Fibroblast of skin of left quadriceps (primary cell): ENCODE results near the gene FOS.
A peak's percentile ranks its signal among the peaks of the same experiment; 100 is the strongest.
"Not testable (repeated sequence)": the region's sequence is repeated elsewhere in the genome, so short reads cannot be mapped to it uniquely, and the experiment has no call there.

Experiments
- DNase-seq, 2 experiments: peaks; one replicate each; pipeline ENCODE4 v3.0.0-alpha.2; 2013; ENCODE audit warnings: low read depth in 2 of 2

FOS gene

GRCh38 chr14:75277008-75277814 lies 1.4 kb upstream of the FOS start:
- no peak for DNase-seq

DNA sequence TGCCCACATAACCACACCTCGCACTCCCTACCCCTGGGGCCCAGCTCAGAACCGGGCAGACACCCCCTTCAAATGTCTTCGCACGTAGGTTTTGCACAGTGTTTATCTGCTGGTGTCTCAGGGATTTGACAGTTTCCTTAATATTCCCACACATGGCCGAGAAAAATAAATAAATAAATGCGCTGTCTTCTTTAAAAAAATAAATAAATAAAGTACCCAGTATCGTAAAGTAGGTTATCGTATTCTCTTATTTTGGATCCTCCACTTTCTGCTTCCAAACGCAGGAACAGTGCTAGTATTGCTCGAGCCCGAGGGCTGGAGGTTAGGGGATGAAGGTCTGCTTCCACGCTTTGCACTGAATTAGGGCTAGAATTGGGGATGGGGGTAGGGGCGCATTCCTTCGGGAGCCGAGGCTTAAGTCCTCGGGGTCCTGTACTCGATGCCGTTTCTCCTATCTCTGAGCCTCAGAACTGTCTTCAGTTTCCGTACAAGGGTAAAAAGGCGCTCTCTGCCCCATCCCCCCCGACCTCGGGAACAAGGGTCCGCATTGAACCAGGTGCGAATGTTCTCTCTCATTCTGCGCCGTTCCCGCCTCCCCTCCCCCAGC lies 710 bp upstream of the FOS start:
- DNase-seq = no peak

DNA sequence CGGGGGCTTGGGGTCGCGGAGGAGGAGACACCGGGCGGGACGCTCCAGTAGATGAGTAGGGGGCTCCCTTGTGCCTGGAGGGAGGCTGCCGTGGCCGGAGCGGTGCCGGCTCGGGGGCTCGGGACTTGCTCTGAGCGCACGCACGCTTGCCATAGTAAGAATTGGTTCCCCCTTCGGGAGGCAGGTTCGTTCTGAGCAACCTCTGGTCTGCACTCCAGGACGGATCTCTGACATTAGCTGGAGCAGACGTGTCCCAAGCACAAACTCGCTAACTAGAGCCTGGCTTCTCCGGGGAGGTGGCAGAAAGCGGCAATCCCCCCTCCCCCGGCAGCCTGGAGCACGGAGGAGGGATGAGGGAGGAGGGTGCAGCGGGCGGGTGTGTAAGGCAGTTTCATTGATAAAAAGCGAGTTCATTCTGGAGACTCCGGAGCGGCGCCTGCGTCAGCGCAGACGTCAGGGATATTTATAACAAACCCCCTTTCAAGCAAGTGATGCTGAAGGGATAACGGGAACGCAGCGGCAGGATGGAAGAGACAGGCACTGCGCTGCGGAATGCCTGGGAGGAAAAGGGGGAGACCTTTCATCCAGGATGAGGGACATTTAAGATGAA lies 630 bp downstream of the FOS start:
- no peak for DNase-seq

GRCh38 chr14:75279763-75280290 lies 1.2 kb downstream of the FOS start:
- DNase-seq = no peak

DNA sequence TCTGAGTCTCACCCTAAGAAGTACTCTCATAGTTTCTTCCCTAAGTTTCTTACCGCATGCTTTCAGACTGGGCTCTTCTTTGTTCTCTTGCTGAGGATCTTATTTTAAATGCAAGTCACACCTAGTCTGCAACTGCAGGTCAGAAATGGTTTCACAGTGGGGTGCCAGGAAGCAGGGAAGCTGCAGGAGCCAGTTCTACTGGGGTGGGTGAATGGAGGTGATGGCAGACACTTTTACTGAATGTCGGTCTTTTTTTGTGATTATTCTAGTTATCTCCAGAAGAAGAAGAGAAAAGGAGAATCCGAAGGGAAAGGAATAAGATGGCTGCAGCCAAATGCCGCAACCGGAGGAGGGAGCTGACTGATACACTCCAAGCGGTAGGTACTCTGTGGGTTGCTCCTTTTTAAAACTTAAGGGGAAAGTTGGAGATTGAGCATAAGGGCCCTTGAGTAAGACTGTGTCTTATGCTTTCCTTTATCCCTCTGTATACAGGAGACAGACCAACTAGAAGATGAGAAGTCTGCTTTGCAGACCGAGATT lies 1.7 kb downstream of the FOS start:
- DNase-seq = no peak

GRCh38 chr14:75280831-75281653 lies 2.4 kb downstream of the FOS start:
- DNase-seq = no peak

GRCh38 chr14:75281654-75282019 lies 3.0 kb downstream of the FOS start:
- DNase-seq = no peak

- no peak for DNase-seq
These were observed 3.5 kb downstream of the FOS start for GRCh38 chr14:75282170-75282554.

- DNase-seq = not testable (repeated sequence)
These were observed 4.0 kb downstream of the FOS start for GRCh38 chr14:75282555-75283161.

GRCh38 chr14:75283162-75283832 lies 4.7 kb downstream of the FOS start:
- DNase-seq = no peak

DNA sequence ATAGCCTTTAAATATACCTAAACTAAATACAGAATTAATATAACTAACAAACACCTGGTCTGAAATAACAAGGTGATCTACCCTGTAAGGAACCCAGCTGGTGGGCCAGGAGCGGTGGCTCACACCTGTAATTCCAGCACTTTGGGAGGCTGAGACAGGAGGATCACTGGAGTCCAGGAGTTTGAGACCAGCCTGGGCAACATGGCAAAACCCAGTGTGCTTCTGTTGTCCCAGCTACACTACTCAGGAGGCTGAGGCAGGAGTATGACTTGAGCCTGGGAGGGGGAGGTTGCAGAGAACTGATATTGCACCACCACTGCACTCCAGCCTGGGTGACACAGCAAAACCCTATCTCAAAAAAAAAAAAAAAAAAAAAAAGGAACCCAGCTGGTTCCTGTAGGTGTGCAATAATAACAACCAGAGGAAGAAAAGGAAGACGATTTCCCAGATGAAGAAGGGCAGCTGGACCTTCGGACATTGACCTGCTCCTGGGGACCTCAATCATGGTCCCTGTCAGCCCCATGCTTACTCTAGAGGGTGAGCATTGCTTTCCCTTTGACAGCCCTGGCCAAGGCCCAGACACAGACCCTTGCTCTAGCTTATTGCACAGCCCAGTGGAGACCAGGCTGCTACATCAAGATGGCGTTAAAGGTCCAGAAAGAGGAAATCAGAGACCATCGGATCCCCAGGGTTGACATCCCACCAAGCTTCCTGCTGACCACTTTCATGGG lies 5.4 kb downstream of the FOS start:
- DNase-seq = no peak

DNA sequence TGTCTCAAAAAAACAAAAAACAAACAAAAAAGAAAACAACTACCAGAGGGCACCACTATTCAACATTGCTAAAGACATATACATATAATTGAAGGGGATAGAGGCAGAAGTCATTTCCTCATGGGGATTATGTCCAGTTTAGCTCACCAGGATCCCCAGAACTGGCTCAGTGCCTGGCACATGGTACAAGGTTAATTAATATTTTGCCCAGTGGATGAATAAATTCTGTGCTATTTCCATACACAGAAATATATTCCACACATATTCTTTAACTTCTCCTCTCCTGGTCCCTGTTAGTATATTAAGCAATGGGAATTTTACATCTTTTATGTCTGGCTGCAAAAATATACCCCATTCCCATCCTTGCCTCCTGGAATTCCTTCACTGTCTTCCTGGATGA lies 6.7 kb downstream of the FOS start:
- no peak for DNase-seq

DNA sequence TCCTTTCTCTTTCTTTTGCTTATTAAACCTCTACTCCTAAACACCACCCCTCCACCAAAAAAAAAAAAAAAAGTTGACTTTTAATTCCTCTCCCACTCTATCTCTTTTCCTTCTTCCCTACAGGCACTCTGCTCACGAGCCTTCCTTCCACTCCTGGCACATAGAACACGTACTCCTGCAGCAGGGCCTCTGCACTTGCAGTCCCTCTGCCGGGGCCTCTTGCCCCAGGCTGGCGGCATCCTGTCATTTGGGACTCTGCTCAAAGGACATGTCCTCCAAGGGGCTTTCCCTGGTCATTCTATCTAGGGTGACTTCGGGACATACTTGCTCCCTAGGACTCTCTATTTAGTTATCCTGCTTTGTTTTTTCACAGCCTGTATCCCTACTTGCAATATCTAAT lies 7.7 kb downstream of the FOS start:
- no peak for DNase-seq

GRCh38 chr14:75289840-75290388 lies 11.3 kb downstream of the FOS start:
- DNase-seq = no peak

DNA sequence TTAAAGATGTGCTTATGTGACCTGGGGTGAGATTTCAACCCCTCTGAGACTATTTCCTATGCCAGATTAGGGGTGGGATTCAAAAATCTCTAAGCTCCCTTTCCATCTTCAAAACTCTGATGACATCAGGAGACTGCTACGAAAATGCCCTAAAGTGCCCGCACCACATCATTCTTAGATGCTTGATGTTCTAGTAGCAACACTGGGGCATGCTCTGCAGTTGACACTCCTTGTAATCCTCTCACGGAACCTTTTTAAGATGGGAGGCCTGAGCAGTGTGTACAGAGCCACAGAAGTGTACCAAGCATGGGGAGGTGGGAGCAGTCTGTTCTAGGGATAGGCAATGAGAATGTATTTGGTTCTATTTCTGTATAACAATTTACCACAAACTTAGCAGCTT lies 12.2 kb downstream of the FOS start:
- no peak for DNase-seq

- DNase-seq = no peak
These were observed 12.7 kb downstream of the FOS start for GRCh38 chr14:75291331-75291730.

GRCh38 chr14:75292101-75292563 lies 13.5 kb downstream of the FOS start:
- DNase-seq = no peak

- no peak for DNase-seq
These were observed 14.3 kb downstream of the FOS start for GRCh38 chr14:75292886-75293285.

DNA sequence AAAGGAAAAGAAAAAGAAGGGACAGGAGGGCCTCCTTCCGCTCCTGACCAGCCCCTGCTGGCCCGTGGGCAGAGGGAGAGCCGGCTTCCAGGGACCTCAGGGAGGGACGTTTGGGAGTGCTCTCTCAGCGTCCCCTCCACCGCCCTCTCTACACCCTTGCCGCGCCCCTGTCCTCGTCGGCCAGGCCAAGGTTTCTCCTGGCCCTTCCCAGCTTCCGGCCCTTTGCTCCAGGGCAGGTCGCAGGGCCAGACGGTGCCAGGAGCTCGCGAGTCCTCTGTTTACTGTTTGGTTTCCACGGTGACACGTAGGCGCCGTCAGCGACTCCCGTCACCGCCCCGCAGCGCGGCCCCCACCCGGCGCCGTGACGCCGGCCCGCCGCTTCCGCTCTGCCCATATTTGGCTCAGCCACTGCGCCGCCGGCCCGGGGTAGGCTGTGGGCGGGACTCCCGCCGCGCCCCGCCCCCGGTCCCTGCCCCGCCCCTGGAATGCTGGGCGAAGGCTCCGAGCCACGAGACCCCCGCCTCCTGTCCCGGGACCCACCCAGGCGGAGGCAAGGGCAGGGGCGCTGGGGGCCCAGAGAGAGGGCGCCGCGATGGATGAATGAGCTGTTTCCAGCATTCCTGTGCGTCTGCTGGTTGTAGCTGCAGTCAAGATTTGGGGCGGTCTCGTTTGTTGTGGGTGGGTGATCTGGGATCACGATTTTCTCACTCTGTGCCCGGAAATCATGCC lies 15.5 kb downstream of the FOS start:
- DNase-seq = peak; percentile 80 to 81
